ENCODE measurements around the gene MEX3A. TPM values are rescaled to one million over a fixed set of nuclear protein-coding genes. Genes with fewer than 3 reads are reported as not detected.

Gene MEX3A
- total and polyA plus RNA-seq, 10 of the 15 experiments (the other 5 are each of a cell fraction or from before 2014, with no cell fraction given), result 0.11 to 5.1 (median 1.7) TPM

GRCh38 chr1:156089704-156090103 is 7.4 kb upstream of the MEX3A start:
- TF ChIP-seq TAF1 (IDR thresholded peaks at IDR 0.05; ENCODE audit: borderline replicate concordance, low read depth, low read length) (no peak), NBN (IDR thresholded peaks at IDR 0.05) (no peak), SUPT20H (IDR thresholded peaks at IDR 0.05; ENCODE audit: borderline replicate concordance, control insufficient read depth, low read depth, low read length) (no peak), ZNF207 (IDR thresholded peaks at IDR 0.05; ENCODE audit: borderline replicate concordance) (no peak), MEF2B (IDR thresholded peaks at IDR 0.05; ENCODE audit: partially characterized antibody, poor library complexity, severe bottlenecking) (peak; percentile 54), STAT3 (IDR thresholded peaks at IDR 0.05; ENCODE audit: low read depth, low read length) (no peak)
- ChIA-PET POLR2A (interaction anchor here (0.6 to 0.8 kb wide), 3 partner anchors 10 to 838 kb away, joined by 3 to 4 read pairs (median 3); no protein-coding TSS in a partner anchor), SMC1A (ENCODE audit: uncharacterized antibody, unreplicated experiment) (interaction anchor here (0.7 to 23.8 kb wide), 4 partner anchors 35 to 128 kb away, joined by 3 to 874 read pairs (median 4); partner anchors contain the start of gene LMNA), RAD21 (ENCODE audit: unreplicated experiment) (interaction anchor here (0.8 to 22.4 kb wide), 2 partner anchors 32 to 45 kb away, joined by 4 to 695 read pairs; partner anchors contain the start of gene LMNA), CTCF (interaction anchor here (0.7 to 21.5 kb wide), 8 partner anchors 10 to 229 kb away, joined by 3 to 1294 read pairs (median 11); partner anchors contain the start of gene LMNA)
- Histone ChIP-seq H2AFZ (ENCODE audit: control insufficient read depth, low read depth, low read length) (no peak overlapping the region), H3K79me2 (ENCODE audit: control insufficient read depth, insufficient read depth, low read length) (no peaks in the 10 kb centered on the region), H3K9me3 (replicated peaks; ENCODE audit: control insufficient read depth, insufficient read depth, low read length) (no peaks in the 10 kb centered on the region), H3K4me1 (ENCODE audit: control insufficient read depth, insufficient read depth, low read length) (no peaks in the 10 kb centered on the region), H3K4me2 (ENCODE audit: control insufficient read depth, insufficient read depth) (no peak overlapping the region), H3K27ac (ENCODE audit: control insufficient read depth, insufficient read depth) (no peak overlapping the region), H3K36me3 (ENCODE audit: control insufficient read depth in 2 of 2, insufficient read depth in 2 of 2, low read length in 1 of 2) (no peaks in the 10 kb centered on the region), H3K9ac (ENCODE audit: control insufficient read depth, insufficient read depth, low read length) (no peak overlapping the region), H3K27me3 (replicated peaks in 1 of 2; ENCODE audit: control insufficient read depth in 2 of 2, insufficient read depth in 2 of 2, low read length in 1 of 2) (no peaks in the 10 kb centered on the region), H3K4me3 (no peak overlapping the region), H4K20me1 (ENCODE audit: control insufficient read depth, insufficient read depth) (no peaks in the 10 kb centered on the region)
- BruUV-seq (replicated peaks), result no TSS peak
- WGBS (ENCODE audit: insufficient coverage, insufficient replicate concordance, low lambda C conversion rate, missing lambda C conversion rate), result 13% methylated on average over 6 of the region's 6 CpGs
- no peak for DNase-seq (ENCODE audit: low read depth, low spot score)
- FAIRE-seq, result no peak
- no peak for ATAC-seq
- intact Hi-C loops (cut with micrococcal nuclease; ENCODE audit: unreplicated experiment), result loop anchor here (1.0 to 10.0 kb wide), 3 partner anchors 41 to 195 kb away; partner anchors contain the start of genes SMG5 and TMEM79
- in situ Hi-C loops (cut with MboI), result loop anchor here (5.0 kb wide), 2 partner anchors 43 to 133 kb away; no protein-coding TSS in a partner anchor

- CTCF ChIA-PET, result interaction anchor here (3.1 kb wide), 1 partner anchor 43 kb away, joined by 13 read pairs; no protein-coding TSS in a partner anchor
- TF ChIP-seq STAT3 (IDR thresholded peaks at IDR 0.05; ENCODE audit: low read depth, low read length) (no peak), NFYA (IDR thresholded peaks at IDR 0.05; ENCODE audit: borderline replicate concordance, low read depth, low read length) (no peak), MTA2 (IDR thresholded peaks at IDR 0.05; ENCODE audit: low read depth) (no peak), ZBTB11 (CRISPR knock-in tag; IDR thresholded peaks at IDR 0.05) (no peak), BCL3 (IDR thresholded peaks at IDR 0.05; ENCODE audit: borderline replicate concordance, insufficient read depth, low read depth, low read length, poor library complexity, severe bottlenecking) (no peak)
Measured at GRCh38 chr1:156086256-156086662, 4.0 kb upstream of the MEX3A start.

More at GRCh38 chr1:156086256-156086662, 4.0 kb upstream of the MEX3A start:
- Histone ChIP-seq H3K9ac (ENCODE audit: control insufficient read depth, insufficient read depth, low read length) (no peak overlapping the region), H3K4me1 (ENCODE audit: control insufficient read depth, insufficient read depth, low read length) (no peaks in the 10 kb centered on the region), H3K4me2 (ENCODE audit: control insufficient read depth, insufficient read depth) (no peak overlapping the region), H3K27me3 (replicated peaks in 1 of 2; ENCODE audit: control insufficient read depth in 2 of 2, insufficient read depth in 2 of 2, low read length in 1 of 2) (peaks cover 0 to 2% of the 10 kb centered on the region in 2 experiments; a peak in 1 of 4 replicates), H3K4me3 (no peak overlapping the region), H3K36me3 (ENCODE audit: control insufficient read depth in 2 of 2, insufficient read depth in 2 of 2, low read length in 1 of 2) (no peaks in the 10 kb centered on the region), H4K20me1 (ENCODE audit: control insufficient read depth, insufficient read depth) (no peaks in the 10 kb centered on the region), H3K9me3 (replicated peaks; ENCODE audit: control insufficient read depth, insufficient read depth, low read length) (no peaks in the 10 kb centered on the region), H2AFZ (ENCODE audit: control insufficient read depth, low read depth, low read length) (no peak overlapping the region), H3K27ac (ENCODE audit: control insufficient read depth, insufficient read depth) (no peak overlapping the region), H3K79me2 (ENCODE audit: control insufficient read depth, insufficient read depth, low read length) (no peaks in the 10 kb centered on the region)
- FAIRE-seq, result no peak
- SMC1A ChIA-PET (ENCODE audit: uncharacterized antibody, unreplicated experiment), result no interaction called here
- in situ Hi-C loops (cut with MboI), result no loop called here
- no TSS peak for BruUV-seq (replicated peaks)
- intact Hi-C loops (cut with micrococcal nuclease; ENCODE audit: unreplicated experiment), result no loop called here
- DNase-seq (ENCODE audit: low read depth, low spot score), result no peak
- 0% methylated on average over 1 of the region's 1 CpG for WGBS (ENCODE audit: insufficient coverage, insufficient replicate concordance, low lambda C conversion rate, missing lambda C conversion rate)
- POLR2A ChIA-PET, result no interaction called here
- RAD21 ChIA-PET (ENCODE audit: unreplicated experiment), result no interaction called here
- ATAC-seq, result no peak

Data from GM12878 (cell line).